HFFc6 (cell line): ENCODE measurements around the gene RNF182. TPM values are rescaled to one million over a fixed set of nuclear protein-coding genes. Genes with fewer than 3 reads are reported as not detected.
A peak's percentile ranks its signal among the peaks of the same experiment; 100 is the strongest.

ENCODE experiments used
- DNase-seq: peaks from one replicate; pipeline ENCODE4 v3.0.0-alpha.2; 2018
- H3K27ac Mint-ChIP-seq: 2 replicates; pipeline ENCODE4 v1.8.0; 2020; ENCODE audit warnings: mild to moderate bottlenecking, mixed read lengths
- H3K27me3 Mint-ChIP-seq: 2 replicates; pipeline ENCODE4 v1.8.0; 2021; ENCODE audit warnings: mild to moderate bottlenecking, moderate library complexity, mixed read lengths; ENCODE audit not compliant: insufficient read depth
- H3K36me3 Mint-ChIP-seq: 2 replicates; pipeline ENCODE4 v1.8.0; 2021; ENCODE audit warnings: low read depth, mixed read lengths
- H3K4me1 Mint-ChIP-seq: 2 replicates; pipeline ENCODE4 v1.8.0; 2020; ENCODE audit warnings: low read depth, mixed read lengths
- H3K4me3 Mint-ChIP-seq: 2 replicates; pipeline ENCODE4 v1.8.0; 2020; ENCODE audit warnings: mild to moderate bottlenecking, moderate library complexity, mixed read lengths
- H3K9me3 Mint-ChIP-seq: 2 replicates; pipeline ENCODE4 v1.8.0; 2020; ENCODE audit warnings: mild to moderate bottlenecking, mixed read lengths
- total RNA-seq, 6 experiments: library from RNA; stranded (reverse); fragmentation: NEBNext Ultra II Directional; extraction: Animal tissue kit (Norgen Biotek cat#: 25700); gene quantifications; 2 replicates in 1 of 6; 3 replicates in 5 of 6; pipeline ENCODE4 v1.2.3, GENCODE V29; 2021
- TF ChIP-seq, protein P1 (sequence below): fragments of 200-600 bp; sonication (generic); IDR thresholded peaks from 2 replicates; pipeline ENCODE4 v1.5.0; 2021; ENCODE audit warnings: antibody characterized with exemption, mild to moderate bottlenecking

RNF182 gene
- total RNA-seq, 6 experiments from 2014 or later, result 0.48 to 6.1 (median 0.84) TPM

DNA sequence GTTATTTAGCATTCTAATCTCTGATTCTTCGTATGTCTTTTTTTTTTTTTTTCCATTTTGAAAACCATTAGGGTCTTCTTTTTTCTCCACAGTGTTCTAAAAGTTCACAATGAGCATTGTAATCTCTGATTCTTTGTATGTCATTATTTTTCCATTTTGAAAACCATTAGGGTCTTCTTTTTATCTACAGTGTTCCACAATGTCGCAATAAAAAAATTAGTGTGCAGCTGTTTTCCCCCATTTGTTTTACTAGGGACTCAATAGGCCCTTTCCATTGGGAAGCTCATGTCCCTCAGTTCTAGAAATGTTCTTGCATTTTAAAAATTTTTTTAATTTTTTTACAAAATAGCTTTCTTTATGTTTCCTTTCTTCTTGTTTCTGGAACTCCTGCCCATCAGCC, 64.2 kb downstream of the RNF182 start:
- TF ChIP-seq, protein P1, sequence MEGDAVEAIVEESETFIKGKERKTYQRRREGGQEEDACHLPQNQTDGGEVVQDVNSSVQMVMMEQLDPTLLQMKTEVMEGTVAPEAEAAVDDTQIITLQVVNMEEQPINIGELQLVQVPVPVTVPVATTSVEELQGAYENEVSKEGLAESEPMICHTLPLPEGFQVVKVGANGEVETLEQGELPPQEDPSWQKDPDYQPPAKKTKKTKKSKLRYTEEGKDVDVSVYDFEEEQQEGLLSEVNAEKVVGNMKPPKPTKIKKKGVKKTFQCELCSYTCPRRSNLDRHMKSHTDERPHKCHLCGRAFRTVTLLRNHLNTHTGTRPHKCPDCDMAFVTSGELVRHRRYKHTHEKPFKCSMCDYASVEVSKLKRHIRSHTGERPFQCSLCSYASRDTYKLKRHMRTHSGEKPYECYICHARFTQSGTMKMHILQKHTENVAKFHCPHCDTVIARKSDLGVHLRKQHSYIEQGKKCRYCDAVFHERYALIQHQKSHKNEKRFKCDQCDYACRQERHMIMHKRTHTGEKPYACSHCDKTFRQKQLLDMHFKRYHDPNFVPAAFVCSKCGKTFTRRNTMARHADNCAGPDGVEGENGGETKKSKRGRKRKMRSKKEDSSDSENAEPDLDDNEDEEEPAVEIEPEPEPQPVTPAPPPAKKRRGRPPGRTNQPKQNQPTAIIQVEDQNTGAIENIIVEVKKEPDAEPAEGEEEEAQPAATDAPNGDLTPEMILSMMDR, result no peak
- no peaks in the 10 kb centered on the region for H3K9me3 Mint-ChIP-seq
- H3K4me3 Mint-ChIP-seq, result no peak overlapping the region; the same call in 1 of the 2 replicates
- H3K27me3 Mint-ChIP-seq, result peaks cover 3% of the 10 kb centered on the region; the same call in 1 of the 2 replicates
- H3K4me1 Mint-ChIP-seq, result peaks cover 47% of the 10 kb centered on the region
- DNase-seq, result no peak
- peak overlapping the region; percentile 64; the same call in 1 of the 2 replicates for H3K27ac Mint-ChIP-seq
- no peaks in the 10 kb centered on the region for H3K36me3 Mint-ChIP-seq

DNA sequence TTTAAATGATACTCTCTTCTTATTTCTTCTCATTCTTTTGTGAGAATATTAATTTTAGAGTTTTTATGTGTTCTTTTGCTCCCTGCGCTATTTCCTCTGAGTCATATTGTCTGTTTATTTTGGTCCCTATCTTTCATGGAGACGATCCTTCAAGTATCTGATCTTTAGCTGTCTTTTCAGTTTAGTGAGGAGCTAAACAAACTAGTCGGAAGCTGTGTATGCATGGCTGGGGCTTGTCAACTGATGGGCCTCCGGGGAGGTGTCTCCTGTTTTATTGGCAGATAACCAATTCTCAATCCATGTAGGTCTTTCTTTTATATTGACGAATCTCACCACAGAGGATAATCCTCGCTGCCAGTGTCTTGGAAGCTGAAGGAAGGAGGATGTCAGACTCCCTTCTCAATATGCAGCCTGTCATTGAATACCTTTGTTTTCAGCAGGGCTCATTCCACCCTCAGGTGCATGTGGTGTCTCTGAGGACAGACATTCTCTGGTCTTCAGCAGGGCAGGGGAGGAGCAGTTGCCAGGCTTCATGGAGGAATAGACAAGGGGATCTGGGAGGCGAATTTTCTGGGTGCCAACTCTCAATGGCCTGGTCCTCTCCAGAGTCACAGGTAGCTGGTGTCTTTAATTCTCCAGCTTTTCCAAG, 64.9 kb downstream of the RNF182 start:
- peak overlapping the region; percentile 44; the same call in 1 of the 2 replicates for H3K4me3 Mint-ChIP-seq
- TF ChIP-seq, protein P1, result no peak

DNA sequence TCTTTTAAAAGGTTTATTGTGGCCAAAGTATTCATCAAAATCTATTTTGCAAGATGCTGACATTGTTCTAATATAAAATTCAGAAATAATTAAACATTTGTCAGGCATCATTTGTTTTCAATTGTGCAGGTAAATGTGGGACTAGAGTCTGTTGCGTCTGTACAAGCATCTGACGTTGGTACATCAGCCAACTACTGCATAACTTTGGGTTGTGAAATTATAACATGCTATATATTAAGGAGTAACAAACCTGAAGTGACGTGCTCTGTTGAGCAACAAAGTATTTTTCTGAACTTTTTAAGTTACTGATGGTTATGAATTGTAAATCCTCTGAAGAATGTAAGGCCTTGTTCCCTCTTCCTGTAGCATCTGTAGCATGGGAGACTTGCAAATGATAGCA, 66.0 kb downstream of the RNF182 start:
- Mint-ChIP-seq H3K4me1 (peaks cover 43% of the 10 kb centered on the region), H3K27me3 (peaks cover 3% of the 10 kb centered on the region; the same call in 1 of the 2 replicates), H3K4me3 (no peak overlapping the region), H3K27ac (no peak overlapping the region), H3K9me3 (no peaks in the 10 kb centered on the region), H3K36me3 (no peaks in the 10 kb centered on the region)
- no peak for DNase-seq
- TF ChIP-seq, protein P1, result no peak

More for the DNA sequence above, 64.9 kb downstream of the RNF182 start:
- DNase-seq, result peak; percentile 21
- peak overlapping the region; percentile 64; the same call in 1 of the 2 replicates for H3K27ac Mint-ChIP-seq
- H3K4me1 Mint-ChIP-seq, result peaks cover 40% of the 10 kb centered on the region
- H3K27me3 Mint-ChIP-seq, result peaks cover 3% of the 10 kb centered on the region; the same call in 1 of the 2 replicates
- no peaks in the 10 kb centered on the region for H3K36me3 Mint-ChIP-seq
- no peaks in the 10 kb centered on the region for H3K9me3 Mint-ChIP-seq

DNA sequence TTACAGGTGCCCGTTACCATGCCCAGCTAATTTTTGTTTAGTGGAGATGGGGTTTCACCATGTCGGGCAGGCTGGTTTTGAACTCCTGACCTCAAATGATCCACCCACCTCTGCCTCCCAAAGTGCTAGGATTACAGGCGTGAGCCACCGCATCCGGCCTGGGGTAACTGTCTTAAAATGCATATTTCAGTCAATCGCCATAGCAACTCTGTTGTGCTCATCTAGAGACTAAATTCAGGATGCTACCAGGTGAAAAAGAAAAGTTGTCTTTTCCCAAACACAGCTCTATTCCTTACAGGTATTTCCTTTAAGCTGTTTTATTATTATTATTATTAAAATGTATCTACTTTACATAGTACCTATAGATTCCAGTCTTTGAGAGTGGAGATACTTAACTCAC, 66.6 kb downstream of the RNF182 start:
- no peak overlapping the region for H3K27ac Mint-ChIP-seq
- no peaks in the 10 kb centered on the region for H3K9me3 Mint-ChIP-seq
- H3K4me1 Mint-ChIP-seq, result peaks cover 43% of the 10 kb centered on the region
- H3K4me3 Mint-ChIP-seq, result no peak overlapping the region
- DNase-seq, result no peak
- TF ChIP-seq, protein P1, result no peak
- no peaks in the 10 kb centered on the region for H3K36me3 Mint-ChIP-seq
- 0 out of 2 replicates have a peak, but pooled peaks cover 3% of the 10 kb centered on the region for H3K27me3 Mint-ChIP-seq

DNA sequence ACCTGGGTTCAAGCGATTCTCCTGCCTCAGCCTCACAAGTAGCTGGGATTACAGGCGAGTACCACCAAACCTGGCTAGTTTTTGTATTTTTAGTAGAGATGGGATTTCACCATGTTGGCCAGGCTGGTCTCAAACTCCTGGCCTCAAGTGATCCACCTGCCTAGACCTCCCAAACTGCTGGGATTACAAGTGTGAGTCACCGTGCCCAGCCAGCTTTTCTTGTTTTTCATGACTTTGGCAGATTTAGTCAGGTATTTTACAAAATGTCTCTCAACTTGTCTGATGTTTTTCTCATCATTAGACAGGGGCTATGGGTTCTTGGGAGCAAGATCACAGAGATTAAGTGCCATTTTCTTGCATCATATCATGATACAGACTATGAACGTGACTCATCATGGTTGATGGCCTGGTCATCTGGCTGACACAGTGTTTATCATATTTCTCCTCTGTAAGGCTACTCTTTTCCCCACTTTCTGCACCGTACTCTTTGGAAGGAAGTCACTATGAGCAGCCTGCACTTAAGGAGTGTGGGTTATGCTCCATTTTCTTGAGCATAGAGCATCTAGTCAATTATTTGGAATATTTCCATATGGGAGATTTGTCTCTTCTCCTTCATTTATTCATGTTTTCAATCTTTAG, 67.8 kb downstream of the RNF182 start:
- no peak overlapping the region for H3K4me3 Mint-ChIP-seq
- 0 out of 2 replicates have a peak, but pooled peaks cover 3% of the 10 kb centered on the region for H3K27me3 Mint-ChIP-seq
- H3K27ac Mint-ChIP-seq, result peak overlapping the region; percentile 48; the same call in 1 of the 2 replicates
- peaks cover 43% of the 10 kb centered on the region for H3K4me1 Mint-ChIP-seq
- no peaks in the 10 kb centered on the region for H3K9me3 Mint-ChIP-seq
- TF ChIP-seq, protein P1, result no peak
- H3K36me3 Mint-ChIP-seq, result no peaks in the 10 kb centered on the region
- peak; percentile 85 for DNase-seq
